HG03565 (cell line): Measurements from ENCODE around the gene CD9.
A peak's percentile ranks its signal among the peaks of the same experiment; 100 is the strongest.
"Not testable (repeated sequence)": the region's sequence is repeated elsewhere in the genome, so short reads cannot be mapped to it uniquely, and the experiment has no call there.

Source experiments
- ATAC-seq: cut with Tn5 transposase; IDR thresholded peaks from one replicate; pipeline ENCODE4 v1.9.1; 2021; ENCODE audit warnings: mild to moderate bottlenecking, moderate library complexity; ENCODE audit not compliant: unreplicated experiment

CD9 gene, protein sequence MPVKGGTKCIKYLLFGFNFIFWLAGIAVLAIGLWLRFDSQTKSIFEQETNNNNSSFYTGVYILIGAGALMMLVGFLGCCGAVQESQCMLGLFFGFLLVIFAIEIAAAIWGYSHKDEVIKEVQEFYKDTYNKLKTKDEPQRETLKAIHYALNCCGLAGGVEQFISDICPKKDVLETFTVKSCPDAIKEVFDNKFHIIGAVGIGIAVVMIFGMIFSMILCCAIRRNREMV

DNA sequence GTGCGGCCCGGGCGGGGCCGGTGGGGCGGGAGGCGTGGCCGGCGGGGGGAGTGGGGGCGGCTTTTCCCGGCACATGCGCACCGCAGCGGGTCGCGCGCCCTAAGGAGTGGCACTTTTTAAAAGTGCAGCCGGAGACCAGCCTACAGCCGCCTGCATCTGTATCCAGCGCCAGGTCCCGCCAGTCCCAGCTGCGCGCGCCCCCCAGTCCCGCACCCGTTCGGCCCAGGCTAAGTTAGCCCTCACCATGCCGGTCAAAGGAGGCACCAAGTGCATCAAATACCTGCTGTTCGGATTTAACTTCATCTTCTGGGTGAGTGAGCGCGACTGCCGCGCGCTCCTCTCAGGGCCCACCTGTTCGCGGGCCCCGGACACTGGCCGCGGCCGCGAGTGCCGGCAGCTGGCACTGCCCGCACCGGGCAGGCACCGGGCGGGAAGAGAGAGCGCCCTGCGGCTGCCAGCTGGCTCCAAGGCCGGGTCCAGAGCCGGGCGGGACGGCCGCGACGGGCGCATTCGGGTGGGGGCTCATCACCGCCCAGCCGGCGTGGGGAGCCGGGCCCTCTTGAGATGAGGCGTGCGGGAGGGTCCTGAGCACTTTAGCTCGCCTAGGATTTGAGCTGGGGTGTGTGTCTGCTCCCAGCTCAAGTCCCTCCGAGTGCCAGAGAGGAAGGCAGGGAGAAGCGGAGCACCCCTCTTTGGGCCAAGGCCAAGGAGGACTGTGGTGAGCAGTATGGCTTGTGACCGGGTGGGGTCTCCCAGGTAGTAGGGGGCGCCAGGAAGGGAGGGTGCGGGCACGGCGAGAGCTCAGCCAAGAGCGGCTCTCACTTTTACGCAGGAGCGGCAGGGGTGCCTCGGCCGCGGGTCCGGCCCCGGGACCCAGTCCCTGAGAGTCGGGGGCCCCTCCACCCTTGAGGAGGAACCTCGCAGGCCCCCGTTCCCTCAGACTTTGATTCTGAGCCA is at the start of gene CD9:
TSS of gene CD9 (plus strand) at position 145 of the 957 bp plus-strand sequence. CDS start at position 245, 100 bp downstream.
- no peak for ATAC-seq

DNA sequence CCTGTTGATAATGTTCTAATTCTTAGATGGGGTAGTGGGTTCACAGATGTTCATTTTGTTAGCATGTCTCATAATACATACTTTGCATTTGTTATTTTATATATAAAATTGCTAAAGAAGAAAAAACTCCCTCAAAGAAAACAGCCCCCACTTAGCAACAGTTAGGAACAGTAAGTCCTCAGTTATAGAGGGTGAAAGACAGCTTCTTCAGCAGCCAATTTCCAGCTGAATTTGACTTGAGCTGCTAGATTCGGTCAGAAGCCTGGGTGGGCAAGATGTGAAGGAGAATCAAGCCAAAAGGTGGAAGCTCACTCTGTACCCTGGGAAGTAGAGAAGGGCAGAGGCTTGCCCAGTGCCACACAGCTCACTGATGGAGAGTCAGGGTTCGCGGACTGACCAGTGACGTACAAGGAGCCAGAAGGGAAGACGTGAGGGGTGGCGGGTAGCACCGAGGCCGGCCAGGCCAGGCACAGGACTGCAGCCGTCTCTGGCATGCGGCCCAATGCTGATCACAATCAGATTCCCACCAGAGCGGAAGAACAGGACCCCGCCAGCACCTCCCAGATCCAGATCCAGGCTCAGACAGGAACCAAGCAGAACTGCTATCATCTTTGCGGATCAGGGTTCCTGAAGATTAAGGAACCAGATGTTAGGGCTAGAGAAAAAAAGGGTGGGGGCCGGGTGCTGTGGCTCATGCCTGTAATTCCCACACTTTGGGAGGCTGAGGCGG is 45.3 kb upstream of the CD9 start:
- ATAC-seq, result no peak

GRCh38 chr12:6157482-6157881 is 42.7 kb upstream of the CD9 start:
- no peak for ATAC-seq

DNA sequence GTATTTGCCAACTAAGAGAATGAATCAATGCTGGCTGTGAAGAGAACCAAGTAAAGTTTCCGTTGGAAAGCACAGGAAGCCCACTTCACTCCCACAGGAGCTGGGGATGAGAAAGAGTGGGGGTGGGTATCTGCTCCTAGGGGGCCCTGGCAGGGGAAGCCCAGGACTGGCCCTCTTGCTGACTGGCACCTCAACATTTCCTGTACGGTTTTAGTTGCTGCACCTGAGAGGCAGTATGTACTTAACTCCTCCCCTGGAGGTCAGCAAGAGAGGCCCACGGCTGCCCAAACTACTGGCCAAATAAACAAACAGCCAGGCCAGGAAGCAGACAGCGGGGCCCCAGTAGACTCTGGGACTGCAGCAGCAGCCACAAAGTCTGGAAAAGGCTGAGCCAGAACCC is 41.9 kb upstream of the CD9 start:
- no peak for ATAC-seq

GRCh38 chr12:6158749-6159148 is 41.5 kb upstream of the CD9 start:
- no peak for ATAC-seq

GRCh38 chr12:6159166-6160011 is 40.8 kb upstream of the CD9 start:
- ATAC-seq, result not testable (repeated sequence)

GRCh38 chr12:6160049-6160649 is 40.1 kb upstream of the CD9 start:
- not testable (repeated sequence) for ATAC-seq

DNA sequence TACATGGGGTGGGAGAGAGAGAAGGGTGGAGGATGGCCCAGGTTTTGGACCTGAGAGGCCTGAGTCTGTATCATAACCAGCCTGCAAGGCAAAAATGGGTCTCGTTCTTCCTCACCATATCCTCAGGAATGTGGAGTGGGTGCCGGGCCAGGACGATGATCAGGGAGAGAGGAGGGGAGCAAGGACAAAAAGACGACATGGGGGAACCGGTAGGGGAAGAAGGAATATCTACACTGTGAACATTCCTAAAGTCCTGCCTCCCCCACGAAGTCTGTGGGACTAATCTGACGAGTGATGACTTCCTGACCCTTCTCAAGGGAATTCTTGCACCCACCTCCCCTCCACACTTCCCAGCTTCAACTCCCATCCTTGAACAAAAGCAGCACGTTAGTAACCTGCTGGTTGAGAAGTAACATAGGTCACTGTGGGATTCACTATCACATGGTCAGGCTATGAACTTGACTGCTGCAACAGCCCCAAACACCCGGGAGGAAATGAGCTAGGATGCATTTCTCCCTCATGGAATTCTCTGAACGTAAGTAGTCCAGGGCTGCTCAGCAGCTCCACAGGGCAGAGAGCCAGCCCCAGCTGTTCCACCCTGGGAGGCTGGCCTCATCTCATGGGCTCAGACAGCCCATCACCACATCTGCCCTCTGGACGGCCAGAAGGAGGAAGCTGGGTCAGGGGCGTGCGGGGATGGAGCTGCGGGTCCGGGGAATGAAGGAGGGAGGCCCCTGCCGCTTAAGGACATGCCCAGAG is 38.9 kb upstream of the CD9 start:
- no peak for ATAC-seq

DNA sequence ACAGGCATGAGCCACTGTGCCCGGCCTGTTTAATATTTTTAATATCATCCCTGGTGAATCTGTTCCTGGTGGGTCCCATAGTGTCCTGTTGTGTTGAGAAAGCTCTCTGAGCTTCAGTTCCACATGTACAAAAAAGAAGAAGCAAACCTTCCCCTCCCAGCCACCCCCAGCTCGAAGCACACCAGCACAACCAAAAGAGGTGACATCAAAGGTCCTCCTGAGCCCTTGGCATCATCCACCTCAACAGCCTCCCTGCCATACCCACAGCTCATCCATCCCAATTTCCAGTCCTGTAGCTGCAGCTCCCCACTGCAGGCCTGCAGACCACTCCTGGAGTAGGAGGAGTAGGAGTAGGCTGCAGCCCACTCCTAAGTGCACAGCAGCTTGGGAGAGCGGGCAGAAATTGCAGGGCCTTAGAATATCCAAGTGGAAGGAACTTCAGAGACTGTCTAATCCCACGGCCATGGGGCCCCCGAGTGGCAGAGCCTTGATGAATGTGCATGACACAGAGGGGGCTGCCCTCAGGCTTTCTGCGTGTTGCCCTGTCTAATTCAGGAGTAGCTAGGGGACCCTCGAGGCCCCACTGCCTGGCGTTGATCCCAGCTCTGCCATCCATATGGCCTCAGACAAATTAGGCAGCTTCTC is 36.7 kb upstream of the CD9 start:
- no peak for ATAC-seq

DNA sequence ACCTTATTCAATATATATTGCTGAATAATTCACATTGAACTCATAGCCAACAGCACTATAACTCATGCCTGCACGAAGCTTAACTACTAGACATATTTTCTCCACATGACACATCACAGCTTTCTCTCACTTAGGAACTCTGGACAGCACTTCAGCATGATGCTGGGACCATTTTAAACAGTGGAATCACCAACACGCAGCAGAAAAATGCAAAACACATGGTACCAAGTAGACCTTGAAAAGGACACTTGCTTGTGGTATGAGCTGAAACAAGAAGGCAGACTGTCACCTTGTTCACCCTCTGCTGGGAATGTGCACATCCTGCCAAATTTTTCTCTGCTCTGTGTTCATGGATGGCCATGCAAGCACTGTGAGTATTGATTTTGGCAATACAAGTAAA is 34.8 kb upstream of the CD9 start:
- ATAC-seq, result no peak

- ATAC-seq, result no peak
Measured at GRCh38 chr12:6166808-6167207, 33.4 kb upstream of the CD9 start.

DNA sequence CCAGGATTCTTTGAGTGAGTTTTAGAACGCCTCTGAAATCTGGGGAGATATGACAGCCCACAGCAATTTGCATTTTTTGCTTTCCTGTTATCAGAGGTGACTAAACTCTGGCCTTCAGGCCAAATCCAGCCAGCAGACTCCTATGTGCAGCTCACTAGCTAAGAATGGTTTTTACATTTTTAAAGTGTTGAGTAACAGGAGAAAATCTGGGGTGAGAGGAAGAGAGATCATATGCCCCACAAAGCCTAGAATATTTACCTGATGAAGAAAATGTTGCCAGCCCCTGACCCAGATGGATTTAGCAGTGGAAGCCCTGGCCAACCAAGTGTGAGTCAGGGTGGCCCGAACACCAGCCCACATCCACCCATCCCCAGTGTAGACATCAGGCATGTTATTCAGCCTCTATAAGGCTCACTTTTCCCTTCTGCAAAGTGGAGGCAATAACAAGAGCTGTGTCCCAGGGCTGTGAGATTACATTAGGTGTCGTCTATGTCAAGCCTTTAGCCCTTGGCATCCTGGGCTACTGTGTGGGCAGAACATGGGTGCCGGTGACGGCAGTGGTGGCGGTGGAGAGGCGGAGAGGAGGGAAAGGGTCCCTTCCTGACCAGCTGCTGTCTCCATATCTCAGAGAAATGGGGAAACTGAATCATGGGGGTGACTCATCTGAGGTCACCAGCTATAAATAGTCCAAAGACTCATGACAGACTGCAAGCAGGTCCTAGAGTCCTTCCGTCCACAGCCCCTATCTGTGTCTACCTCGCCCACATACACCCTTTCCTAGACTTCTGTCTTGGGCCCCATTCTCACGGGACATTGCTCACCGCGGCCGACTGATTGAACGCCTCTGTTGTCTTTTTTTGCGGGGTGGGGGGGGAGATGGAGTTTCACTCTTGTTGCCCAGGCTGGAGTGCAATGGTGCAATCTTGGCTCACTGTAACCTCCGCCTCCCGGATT is 32.6 kb upstream of the CD9 start:
- ATAC-seq, result peak; percentile 83

DNA sequence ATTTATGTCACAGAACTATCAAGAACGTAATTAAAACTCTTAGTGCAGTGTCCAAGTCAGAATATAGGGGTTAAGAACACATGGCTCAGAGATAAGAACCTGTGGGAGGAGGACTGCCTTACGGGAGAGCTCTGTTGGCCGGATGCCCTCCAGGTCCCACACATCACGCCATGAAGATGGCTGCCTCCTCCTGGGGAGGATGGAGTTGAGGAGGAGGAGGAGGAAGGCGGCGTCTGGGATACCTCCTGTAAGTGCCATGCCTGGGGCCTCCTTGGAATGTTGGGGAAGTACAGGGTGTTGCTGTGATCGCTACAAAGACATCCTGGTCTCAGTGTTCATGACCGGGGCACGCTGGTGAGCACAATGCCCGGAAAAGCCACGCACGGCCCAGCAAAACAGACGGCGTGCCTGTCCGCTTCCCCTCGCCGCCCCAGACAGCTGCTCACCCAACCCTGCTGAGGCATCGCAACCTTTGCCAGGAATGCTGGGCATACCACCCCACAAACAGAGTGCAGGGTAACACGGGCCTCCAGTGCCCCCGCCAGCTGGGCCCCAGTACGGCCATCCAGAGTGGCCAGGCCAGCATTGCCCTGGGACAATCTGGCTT is 28.7 kb upstream of the CD9 start:
- no peak for ATAC-seq

DNA sequence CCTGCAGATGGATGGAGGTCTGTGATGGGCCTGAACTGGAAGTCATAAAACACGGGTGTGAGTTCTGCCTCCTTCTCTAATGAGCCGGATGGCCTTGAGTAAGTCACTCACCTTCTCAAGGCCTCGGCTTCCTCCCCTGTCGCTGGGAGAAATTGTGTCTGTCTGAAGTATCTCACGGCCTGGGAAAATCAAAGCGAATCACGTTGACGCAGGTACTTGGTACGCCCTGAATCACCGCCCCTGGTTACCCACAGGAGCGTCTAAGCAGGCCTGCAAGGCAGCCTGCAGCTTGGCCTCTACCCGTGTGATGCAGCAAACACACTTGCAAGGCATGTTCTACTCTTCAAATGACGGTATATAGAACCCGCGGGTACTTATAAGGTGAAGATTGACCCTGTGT is 28.1 kb upstream of the CD9 start:
- no peak for ATAC-seq

DNA sequence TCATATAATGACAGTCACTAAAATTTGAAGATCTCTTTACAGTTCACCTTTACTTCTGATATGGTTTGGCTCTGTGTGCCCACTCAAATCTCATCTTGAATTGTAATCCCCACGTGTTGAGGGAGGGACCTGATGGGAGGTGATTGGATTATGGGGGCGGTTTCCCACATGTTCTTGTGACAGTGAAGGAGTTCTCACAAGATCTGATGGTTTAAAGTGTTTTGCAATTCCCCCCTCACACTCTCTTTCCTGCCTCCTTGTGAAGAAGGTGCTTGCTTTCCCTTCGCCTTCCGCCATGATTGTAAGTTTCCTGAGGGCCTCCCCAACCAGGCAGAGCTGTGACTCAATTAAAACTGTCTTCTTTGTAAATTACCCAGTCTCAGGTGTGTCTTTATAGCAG is 27.3 kb upstream of the CD9 start:
- ATAC-seq, result no peak

GRCh38 chr12:6177642-6178358 is 22.4 kb upstream of the CD9 start:
- ATAC-seq, result no peak
